WTC11 (cell line): ENCODE measurements around the gene NOP14. TPM values are rescaled to one million over a fixed set of nuclear protein-coding genes. Genes with fewer than 3 reads are reported as not detected.

ENCODE experiments used
- ATAC-seq: fragments of 200-7000 bp; cut with Tn5 transposase; 2 replicates; pipeline ENCODE4 v1.10.0; 2021; ENCODE audit warnings: mild to moderate bottlenecking, moderate library complexity
- CTCF ChIA-PET: fragments of 300-600 bp; sonication (Branson Sonifier 250); formaldehyde crosslinking; loops from one replicate; lab custom pipeline; 2021; ENCODE audit warnings: antibody characterized with exemption; lab: Charles Lee
- POLR2A ChIA-PET: fragments of 350-600 bp; sonication (Branson Sonifier 250); formaldehyde crosslinking; loops from one replicate; lab custom pipeline; 2021; ENCODE audit warnings: antibody characterized with exemption; lab: Charles Lee
- DNase-seq: peaks from one replicate; pipeline ENCODE4 v3.0.0; 2021; ENCODE audit warnings: low spot score
- H3K27ac Mint-ChIP-seq: 2 replicates; pipeline ENCODE4 v1.8.0; 2021; ENCODE audit warnings: mixed read lengths
- H3K27me3 Mint-ChIP-seq: 2 replicates; pipeline ENCODE4 v1.8.0; 2021; ENCODE audit warnings: low read depth, mild to moderate bottlenecking, moderate library complexity, mixed read lengths
- H3K36me3 Mint-ChIP-seq: 2 replicates; pipeline ENCODE4 v1.8.0; 2021; ENCODE audit warnings: mixed read lengths
- H3K4me1 Mint-ChIP-seq: 2 replicates; pipeline ENCODE4 v1.8.0; 2022; ENCODE audit warnings: mixed read lengths
- H3K4me3 Mint-ChIP-seq: 2 replicates; pipeline ENCODE4 v1.8.0; 2021; ENCODE audit warnings: mild to moderate bottlenecking, moderate library complexity, mixed read lengths
- H3K9me3 Mint-ChIP-seq: 2 replicates; pipeline ENCODE4 v1.8.0; 2021; ENCODE audit warnings: mixed read lengths
- ELF4 ChIP-seq: sonication (generic); formaldehyde crosslinking; IDR thresholded peaks from 2 replicates; pipeline ENCODE4 v1.8.1; 2022; ENCODE audit warnings: low read depth, mild to moderate bottlenecking, moderate library complexity, missing genetic modification reagents
- FOXP1 ChIP-seq: sonication (generic); formaldehyde crosslinking; IDR thresholded peaks from 2 replicates; pipeline ENCODE4 v1.8.0; 2022; ENCODE audit warnings: missing genetic modification reagents, mild to moderate bottlenecking, moderate library complexity, borderline replicate concordance
- IRF2 ChIP-seq: sonication (generic); formaldehyde crosslinking; IDR thresholded peaks from 2 replicates; pipeline ENCODE4 v1.8.0; 2022; ENCODE audit warnings: low read depth, missing genetic modification reagents, borderline replicate concordance
- JAZF1 ChIP-seq: fragments of 250-450 bp; sonication (Bioruptor Pico); IDR thresholded peaks from 2 replicates; pipeline ENCODE4 v1.9.0; 2021; ENCODE audit warnings: moderate library complexity, mild to moderate bottlenecking, inconsistent platforms
- KAT7 ChIP-seq: sonication (generic); formaldehyde crosslinking; IDR thresholded peaks from 2 replicates; pipeline ENCODE4 v1.8.1; 2023; ENCODE audit warnings: missing genetic modification reagents, mild to moderate bottlenecking, borderline replicate concordance
- MYBL2 ChIP-seq: sonication (generic); formaldehyde crosslinking; IDR thresholded peaks from 2 replicates; pipeline ENCODE4 v1.8.1; 2023; ENCODE audit warnings: mild to moderate bottlenecking, moderate library complexity, missing genetic modification reagents
- NR3C1 ChIP-seq: sonication (generic); formaldehyde crosslinking; conservative IDR thresholded peaks from 2 replicates; pipeline ENCODE4 v1.8.1; 2023; ENCODE audit warnings: low read depth, mild to moderate bottlenecking, missing genetic modification reagents
- SMAD3 ChIP-seq: sonication (generic); formaldehyde crosslinking; IDR thresholded peaks from 2 replicates; pipeline ENCODE4 v1.8.0; 2022; ENCODE audit warnings: missing genetic modification reagents, mild to moderate bottlenecking, borderline replicate concordance
- TEAD4 ChIP-seq: sonication (generic); formaldehyde crosslinking; IDR thresholded peaks from 2 replicates; pipeline ENCODE4 v1.8.0; 2022; ENCODE audit warnings: mild to moderate bottlenecking, missing genetic modification reagents
- ZBTB21 ChIP-seq: sonication (generic); formaldehyde crosslinking; IDR thresholded peaks from 2 replicates; pipeline ENCODE4 v1.8.1; 2023; ENCODE audit warnings: mild to moderate bottlenecking, missing genetic modification reagents, borderline replicate concordance
- ZNF121 ChIP-seq: sonication (generic); formaldehyde crosslinking; IDR thresholded peaks from 2 replicates; pipeline ENCODE4 v1.8.0; 2023; ENCODE audit warnings: missing genetic modification reagents
- ZNF138 ChIP-seq: sonication (generic); formaldehyde crosslinking; conservative IDR thresholded peaks from 2 replicates; pipeline ENCODE4 v1.8.1; 2022; ENCODE audit warnings: mild to moderate bottlenecking, moderate library complexity, missing genetic modification reagents
- ZNF416 ChIP-seq: fragments of 250-450 bp; sonication (Bioruptor Pico); IDR thresholded peaks from 2 replicates; pipeline ENCODE4 v1.9.0; 2021; ENCODE audit warnings: mild to moderate bottlenecking, inconsistent platforms
- total RNA-seq: library from RNA; stranded (reverse); gene quantifications from 3 replicates; pipeline ENCODE4 v1.2.3, GENCODE V29; 2021
- TF ChIP-seq, protein P1 (sequence below): sonication (generic); formaldehyde crosslinking; IDR thresholded peaks from 2 replicates; pipeline ENCODE4 v1.8.1; 2023; ENCODE audit warnings: mild to moderate bottlenecking, moderate library complexity, missing genetic modification reagents
- TF ChIP-seq, protein P2 (sequence below): sonication (generic); formaldehyde crosslinking; IDR thresholded peaks from 2 replicates; pipeline ENCODE4 v1.8.0; 2022; ENCODE audit warnings: mild to moderate bottlenecking, missing genetic modification reagents
- TF ChIP-seq, protein P3 (sequence below): fragments of 250-450 bp; sonication (Bioruptor Pico); IDR thresholded peaks from 2 replicates; pipeline ENCODE4 v1.9.0; 2021; ENCODE audit warnings: mild to moderate bottlenecking
- TF ChIP-seq, protein P4 (sequence below): sonication (generic); formaldehyde crosslinking; IDR thresholded peaks from 2 replicates; pipeline ENCODE4 v1.8.0; 2022; ENCODE audit warnings: mild to moderate bottlenecking, missing genetic modification reagents
- TF ChIP-seq, protein P5 (sequence below): fragments of 250-450 bp; sonication (Bioruptor Pico); conservative IDR thresholded peaks from 2 replicates; pipeline ENCODE4 v1.9.0; 2021; ENCODE audit warnings: mild to moderate bottlenecking
- TF ChIP-seq, protein P6 (sequence below): fragments of 250-450 bp; sonication (Bioruptor Pico); IDR thresholded peaks from 2 replicates; pipeline ENCODE4 v1.9.0; 2021; ENCODE audit warnings: mild to moderate bottlenecking

The NOP14 gene
- total RNA-seq, 1 experiment from 2014 or later = 39.1 TPM

DNA sequence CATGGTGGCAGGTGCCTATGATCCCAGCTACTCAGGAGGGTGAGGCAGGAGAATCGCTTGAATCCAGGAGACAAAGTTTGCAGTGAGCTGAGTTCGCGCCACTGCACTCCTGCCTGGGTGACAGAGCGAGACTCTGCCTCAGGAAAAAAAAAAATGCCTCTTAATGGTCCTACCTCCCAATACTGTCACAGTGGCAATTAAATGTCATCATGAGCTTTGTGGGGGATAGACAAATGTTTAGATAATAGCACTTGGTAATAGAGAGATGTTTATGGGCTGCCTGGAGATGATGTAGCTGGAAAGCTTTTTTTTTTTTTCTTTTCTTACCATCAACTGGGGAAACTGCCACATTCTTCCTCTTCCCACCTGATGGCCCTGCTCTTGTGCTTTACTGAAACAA is 33.2 kb upstream of the NOP14 start:
- no peak for ATAC-seq
- H3K27ac Mint-ChIP-seq = no peak overlapping the region
- POLR2A ChIA-PET = no interaction called here
- H3K36me3 Mint-ChIP-seq = no peaks in the 10 kb centered on the region
- H3K4me3 Mint-ChIP-seq = no peak overlapping the region
- no peaks in the 10 kb centered on the region for H3K4me1 Mint-ChIP-seq
- H3K27me3 Mint-ChIP-seq = no peaks in the 10 kb centered on the region
- TF ChIP-seq, protein P1, sequence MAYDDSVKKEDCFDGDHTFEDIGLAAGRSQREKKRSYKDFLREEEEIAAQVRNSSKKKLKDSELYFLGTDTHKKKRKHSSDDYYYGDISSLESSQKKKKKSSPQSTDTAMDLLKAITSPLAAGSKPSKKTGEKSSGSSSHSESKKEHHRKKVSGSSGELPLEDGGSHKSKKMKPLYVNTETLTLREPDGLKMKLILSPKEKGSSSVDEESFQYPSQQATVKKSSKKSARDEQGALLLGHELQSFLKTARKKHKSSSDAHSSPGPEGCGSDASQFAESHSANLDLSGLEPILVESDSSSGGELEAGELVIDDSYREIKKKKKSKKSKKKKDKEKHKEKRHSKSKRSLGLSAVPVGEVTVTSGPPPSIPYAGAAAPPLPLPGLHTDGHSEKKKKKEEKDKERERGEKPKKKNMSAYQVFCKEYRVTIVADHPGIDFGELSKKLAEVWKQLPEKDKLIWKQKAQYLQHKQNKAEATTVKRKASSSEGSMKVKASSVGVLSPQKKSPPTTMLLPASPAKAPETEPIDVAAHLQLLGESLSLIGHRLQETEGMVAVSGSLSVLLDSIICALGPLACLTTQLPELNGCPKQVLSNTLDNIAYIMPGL (CRISPR knock-in tag) = no peak
- TF ChIP-seq ZBTB21 (CRISPR knock-in tag) (no peak), JAZF1 (CRISPR knock-in tag) (no peak), ZNF416 (CRISPR knock-in tag) (no peak), TEAD4 (CRISPR knock-in tag) (no peak), NR3C1 (CRISPR knock-in tag) (no peak), MYBL2 (CRISPR knock-in tag) (no peak), IRF2 (CRISPR knock-in tag) (no peak)
- TF ChIP-seq, protein P2, sequence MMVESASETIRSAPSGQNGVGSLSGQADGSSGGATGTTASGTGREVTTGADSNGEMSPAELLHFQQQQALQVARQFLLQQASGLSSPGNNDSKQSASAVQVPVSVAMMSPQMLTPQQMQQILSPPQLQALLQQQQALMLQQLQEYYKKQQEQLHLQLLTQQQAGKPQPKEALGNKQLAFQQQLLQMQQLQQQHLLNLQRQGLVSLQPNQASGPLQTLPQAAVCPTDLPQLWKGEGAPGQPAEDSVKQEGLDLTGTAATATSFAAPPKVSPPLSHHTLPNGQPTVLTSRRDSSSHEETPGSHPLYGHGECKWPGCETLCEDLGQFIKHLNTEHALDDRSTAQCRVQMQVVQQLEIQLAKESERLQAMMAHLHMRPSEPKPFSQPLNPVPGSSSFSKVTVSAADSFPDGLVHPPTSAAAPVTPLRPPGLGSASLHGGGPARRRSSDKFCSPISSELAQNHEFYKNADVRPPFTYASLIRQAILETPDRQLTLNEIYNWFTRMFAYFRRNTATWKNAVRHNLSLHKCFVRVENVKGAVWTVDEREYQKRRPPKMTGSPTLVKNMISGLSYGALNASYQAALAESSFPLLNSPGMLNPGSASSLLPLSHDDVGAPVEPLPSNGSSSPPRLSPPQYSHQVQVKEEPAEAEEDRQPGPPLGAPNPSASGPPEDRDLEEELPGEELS = no peak
- no peaks in the 10 kb centered on the region for H3K9me3 Mint-ChIP-seq
- no peak for DNase-seq
- CTCF ChIA-PET = interaction anchor here (1.5 kb wide), 1 partner anchor 13 kb away, joined by 5 read pairs; no protein-coding TSS in a partner anchor

DNA sequence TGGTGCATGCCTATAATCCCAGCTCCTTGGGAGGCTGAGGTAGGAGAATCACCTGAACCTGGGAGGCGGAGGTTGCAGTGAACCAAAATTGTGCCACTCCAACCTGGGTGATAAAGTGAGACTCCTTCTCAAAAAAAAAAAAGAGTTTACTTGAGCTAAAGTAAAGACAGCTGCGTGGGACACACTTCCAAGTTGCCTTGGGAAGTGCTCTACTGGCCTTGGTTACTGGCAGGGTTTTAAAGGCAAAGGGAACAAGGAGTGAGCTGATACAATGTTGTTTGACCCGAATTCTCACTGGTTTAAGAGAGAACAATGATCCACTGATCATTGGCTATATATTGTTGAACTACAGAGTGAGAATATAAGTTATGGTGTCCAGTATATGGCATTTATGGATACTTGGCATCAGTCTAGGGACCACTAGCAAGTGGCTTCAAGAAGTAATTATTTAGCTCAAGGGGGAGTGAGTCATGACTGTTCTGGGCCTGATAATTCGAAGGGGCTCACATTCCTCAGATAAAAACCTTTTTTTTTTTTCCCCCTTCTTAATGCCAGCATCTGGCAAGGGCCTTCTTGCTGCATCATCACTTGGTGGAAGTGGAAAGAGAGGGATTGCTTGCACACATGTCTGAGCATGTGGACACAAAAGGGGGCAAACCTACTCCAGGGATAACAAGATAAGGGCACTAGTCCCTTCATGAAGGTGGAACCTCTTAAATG is 32.5 kb upstream of the NOP14 start:
- Mint-ChIP-seq H3K36me3 (no peaks in the 10 kb centered on the region), H3K4me3 (no peak overlapping the region), H3K27me3 (no peaks in the 10 kb centered on the region), H3K4me1 (no peaks in the 10 kb centered on the region), H3K9me3 (no peaks in the 10 kb centered on the region), H3K27ac (no peak overlapping the region)
- ATAC-seq = no peak
- ChIA-PET POLR2A (no interaction called here), CTCF (interaction anchor here (1.5 kb wide), 1 partner anchor 14 kb away, joined by 5 read pairs; no protein-coding TSS in a partner anchor)
- no peak for DNase-seq
- TF ChIP-seq, protein P3, sequence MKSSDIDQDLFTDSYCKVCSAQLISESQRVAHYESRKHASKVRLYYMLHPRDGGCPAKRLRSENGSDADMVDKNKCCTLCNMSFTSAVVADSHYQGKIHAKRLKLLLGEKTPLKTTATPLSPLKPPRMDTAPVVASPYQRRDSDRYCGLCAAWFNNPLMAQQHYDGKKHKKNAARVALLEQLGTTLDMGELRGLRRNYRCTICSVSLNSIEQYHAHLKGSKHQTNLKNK (CRISPR knock-in tag) = no peak
- TF ChIP-seq JAZF1 (CRISPR knock-in tag) = no peak
- TF ChIP-seq, protein P4, sequence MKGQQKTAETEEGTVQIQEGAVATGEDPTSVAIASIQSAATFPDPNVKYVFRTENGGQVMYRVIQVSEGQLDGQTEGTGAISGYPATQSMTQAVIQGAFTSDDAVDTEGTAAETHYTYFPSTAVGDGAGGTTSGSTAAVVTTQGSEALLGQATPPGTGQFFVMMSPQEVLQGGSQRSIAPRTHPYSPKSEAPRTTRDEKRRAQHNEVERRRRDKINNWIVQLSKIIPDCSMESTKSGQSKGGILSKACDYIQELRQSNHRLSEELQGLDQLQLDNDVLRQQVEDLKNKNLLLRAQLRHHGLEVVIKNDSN (CRISPR knock-in tag) = no peak
- no peak for TF ChIP-seq SMAD3 (CRISPR knock-in tag)
- TF ChIP-seq, protein P5, sequence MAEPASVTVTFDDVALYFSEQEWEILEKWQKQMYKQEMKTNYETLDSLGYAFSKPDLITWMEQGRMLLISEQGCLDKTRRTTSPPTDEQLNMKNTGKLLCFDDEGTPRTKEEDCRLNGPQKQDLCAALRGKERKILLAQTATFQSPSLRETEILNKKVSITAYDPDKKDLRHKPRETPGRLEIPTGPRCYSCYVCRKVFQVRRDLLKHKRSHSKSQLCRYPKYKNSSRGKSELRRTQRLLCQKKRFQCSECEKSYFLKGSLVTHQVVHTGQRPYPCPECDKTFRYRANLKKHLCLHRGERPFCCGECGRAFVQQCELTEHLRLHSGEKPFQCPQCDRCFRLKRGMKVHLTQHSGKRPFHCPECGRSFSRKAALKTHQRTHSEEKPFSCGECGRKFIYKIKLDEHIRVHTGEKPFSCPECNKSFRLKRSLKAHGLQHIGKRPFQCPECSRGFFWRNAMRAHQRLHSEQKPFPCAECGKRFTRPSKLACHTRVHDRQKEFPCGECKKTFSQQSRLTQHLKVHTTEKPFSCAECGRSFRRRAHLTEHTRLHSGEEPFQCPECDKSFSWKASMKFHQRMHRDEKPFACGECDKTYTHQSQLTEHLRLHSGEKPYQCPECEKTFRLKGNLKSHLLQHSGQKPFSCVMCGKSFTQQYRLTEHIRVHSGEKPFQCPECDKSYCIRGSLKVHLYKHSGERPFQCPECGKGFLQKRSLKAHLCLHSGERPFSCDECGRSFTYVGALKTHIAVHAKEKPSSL (CRISPR knock-in tag) = no peak
- no peak for TF ChIP-seq KAT7 (CRISPR knock-in tag)
- TF ChIP-seq ZNF138 = no peak
- TF ChIP-seq ZNF121 (CRISPR knock-in tag) = no peak
- no peak for TF ChIP-seq ELF4 (CRISPR knock-in tag)
- no peak for TF ChIP-seq ZNF416 (CRISPR knock-in tag)
- TF ChIP-seq FOXP1 (CRISPR knock-in tag) = no peak
- TF ChIP-seq, protein P6, sequence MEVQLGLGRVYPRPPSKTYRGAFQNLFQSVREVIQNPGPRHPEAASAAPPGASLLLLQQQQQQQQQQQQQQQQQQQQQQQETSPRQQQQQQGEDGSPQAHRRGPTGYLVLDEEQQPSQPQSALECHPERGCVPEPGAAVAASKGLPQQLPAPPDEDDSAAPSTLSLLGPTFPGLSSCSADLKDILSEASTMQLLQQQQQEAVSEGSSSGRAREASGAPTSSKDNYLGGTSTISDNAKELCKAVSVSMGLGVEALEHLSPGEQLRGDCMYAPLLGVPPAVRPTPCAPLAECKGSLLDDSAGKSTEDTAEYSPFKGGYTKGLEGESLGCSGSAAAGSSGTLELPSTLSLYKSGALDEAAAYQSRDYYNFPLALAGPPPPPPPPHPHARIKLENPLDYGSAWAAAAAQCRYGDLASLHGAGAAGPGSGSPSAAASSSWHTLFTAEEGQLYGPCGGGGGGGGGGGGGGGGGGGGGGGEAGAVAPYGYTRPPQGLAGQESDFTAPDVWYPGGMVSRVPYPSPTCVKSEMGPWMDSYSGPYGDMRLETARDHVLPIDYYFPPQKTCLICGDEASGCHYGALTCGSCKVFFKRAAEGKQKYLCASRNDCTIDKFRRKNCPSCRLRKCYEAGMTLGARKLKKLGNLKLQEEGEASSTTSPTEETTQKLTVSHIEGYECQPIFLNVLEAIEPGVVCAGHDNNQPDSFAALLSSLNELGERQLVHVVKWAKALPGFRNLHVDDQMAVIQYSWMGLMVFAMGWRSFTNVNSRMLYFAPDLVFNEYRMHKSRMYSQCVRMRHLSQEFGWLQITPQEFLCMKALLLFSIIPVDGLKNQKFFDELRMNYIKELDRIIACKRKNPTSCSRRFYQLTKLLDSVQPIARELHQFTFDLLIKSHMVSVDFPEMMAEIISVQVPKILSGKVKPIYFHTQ (CRISPR knock-in tag) = no peak
